ENCODE data around the gene PIP5K1C.
"Not testable (repeated sequence)": the region's sequence is repeated elsewhere in the genome, so short reads cannot be mapped to it uniquely, and the experiment has no call there.

PIP5K1C gene

GRCh38 chr19:3644351-3645066, 55.8 kb downstream of the PIP5K1C start:
- peak; percentile 37 for DNase-seq (ENCODE audit: low read depth)

- no peak for DNase-seq (ENCODE audit: low read depth)
Observed at GRCh38 chr19:3643674-3644313, 56.5 kb downstream of the PIP5K1C start.

GRCh38 chr19:3642987-3643673, 57.1 kb downstream of the PIP5K1C start:
- peak; percentile 35 for DNase-seq (ENCODE audit: low read depth)

- DNase-seq (ENCODE audit: low read depth): no peak
Observed at GRCh38 chr19:3642296-3642695, 58.0 kb downstream of the PIP5K1C start.

- DNase-seq (ENCODE audit: low read depth): no peak
Observed at GRCh38 chr19:3641515-3642269, 58.6 kb downstream of the PIP5K1C start.

GRCh38 chr19:3639479-3639878, 60.8 kb downstream of the PIP5K1C start:
- DNase-seq (ENCODE audit: low read depth): no peak

GRCh38 chr19:3638208-3639193, 61.8 kb downstream of the PIP5K1C start:
- DNase-seq (ENCODE audit: low read depth): no peak

- DNase-seq (ENCODE audit: low read depth): no peak
Observed at GRCh38 chr19:3637621-3638020, 62.6 kb downstream of the PIP5K1C start.

GRCh38 chr19:3636962-3637361, 63.3 kb downstream of the PIP5K1C start:
- DNase-seq (ENCODE audit: low read depth): no peak

GRCh38 chr19:3636506-3636905, 63.8 kb downstream of the PIP5K1C start:
- no peak for DNase-seq (ENCODE audit: low read depth)

GRCh38 chr19:3634496-3635045, 65.7 kb downstream of the PIP5K1C start:
- DNase-seq (ENCODE audit: low read depth): no peak

GRCh38 chr19:3633559-3633988, 66.7 kb downstream of the PIP5K1C start:
- no peak for DNase-seq (ENCODE audit: low read depth)

- no peak for DNase-seq (ENCODE audit: low read depth)
Observed at GRCh38 chr19:3632739-3633558, 67.3 kb downstream of the PIP5K1C start.

- no peak for DNase-seq (ENCODE audit: low read depth)
Observed at GRCh38 chr19:3632098-3632497, 68.2 kb downstream of the PIP5K1C start.

GRCh38 chr19:3631053-3631861, 69.0 kb downstream of the PIP5K1C start:
- no peak for DNase-seq (ENCODE audit: low read depth)

- DNase-seq (ENCODE audit: low read depth): not testable (repeated sequence)
Observed at GRCh38 chr19:3628766-3629165, 71.5 kb downstream of the PIP5K1C start.

GRCh38 chr19:3627351-3627723, 72.9 kb downstream of the PIP5K1C start:
- DNase-seq (ENCODE audit: low read depth): no peak

- DNase-seq (ENCODE audit: low read depth): peak; percentile 100
Observed at GRCh38 chr19:3626473-3627350, 73.6 kb downstream of the PIP5K1C start, which contains the start of gene CACTIN. Gene CACTIN, minus strand, starts transcription at chr19:3626790. Its CDS starts 28 bp downstream, at chr19:3626762.
